T1000 (cell line): Measurements from ENCODE around the gene ZNF771.
A peak's percentile ranks its signal among the peaks of the same experiment; 100 is the strongest.

Source experiments
- DNase-seq: peaks from one replicate; lab custom pipeline; 2025; ENCODE audit warnings: mixed read lengths; lab: John Stamatoyannopoulos, UW

ZNF771 gene

GRCh38 chr16:30398661-30399434 lies 8.6 kb upstream of the ZNF771 start:
- DNase-seq = no peak

GRCh38 chr16:30399435-30400186 lies 7.8 kb upstream of the ZNF771 start:
- DNase-seq = no peak

GRCh38 chr16:30401768-30402425 lies 5.5 kb upstream of the ZNF771 start:
- no peak for DNase-seq

GRCh38 chr16:30406795-30407101 lies 658 bp upstream of the ZNF771 start:
- DNase-seq = no peak

GRCh38 chr16:30407804-30408534 lies 563 bp downstream of the ZNF771 start:
- no peak for DNase-seq

GRCh38 chr16:30409125-30410060 lies 2.0 kb downstream of the ZNF771 start:
- peak; percentile 86 for DNase-seq

GRCh38 chr16:30413112-30413806 lies 5.9 kb downstream of the ZNF771 start:
- no peak for DNase-seq

- no peak for DNase-seq
Observed at GRCh38 chr16:30414159-30414558, 6.8 kb downstream of the ZNF771 start.

- no peak for DNase-seq
Observed at GRCh38 chr16:30416047-30416603, 8.7 kb downstream of the ZNF771 start.

GRCh38 chr16:30416624-30417528 lies 9.5 kb downstream of the ZNF771 start:
- DNase-seq = no peak

- DNase-seq = peak; percentile 69
Observed at GRCh38 chr16:30417529-30418349, 10.3 kb downstream of the ZNF771 start.

GRCh38 chr16:30418350-30419181 lies 11.2 kb downstream of the ZNF771 start:
- DNase-seq = no peak

- no peak for DNase-seq
Observed at GRCh38 chr16:30421010-30421409, 13.6 kb downstream of the ZNF771 start.

GRCh38 chr16:30428055-30428454 lies 20.6 kb downstream of the ZNF771 start:
- no peak for DNase-seq

GRCh38 chr16:30429418-30429677 lies 21.9 kb downstream of the ZNF771 start:
- no peak for DNase-seq

GRCh38 chr16:30429678-30430427 lies 22.4 kb downstream of the ZNF771 start, which contains the start of gene DCTPP1:
TSS of gene DCTPP1 (minus strand) at chr16:30430030. CDS start at chr16:30429980, 50 bp downstream.
- DNase-seq = peak; percentile 95
